Measurements from ENCODE around the gene CHCHD6. TPM values are rescaled to one million over a fixed set of nuclear protein-coding genes. Genes with fewer than 3 reads are reported as not detected.

CHCHD6 gene
- total RNA-seq, 2 experiments from 2014 or later, result 16.6 to 21.2 TPM

DNA sequence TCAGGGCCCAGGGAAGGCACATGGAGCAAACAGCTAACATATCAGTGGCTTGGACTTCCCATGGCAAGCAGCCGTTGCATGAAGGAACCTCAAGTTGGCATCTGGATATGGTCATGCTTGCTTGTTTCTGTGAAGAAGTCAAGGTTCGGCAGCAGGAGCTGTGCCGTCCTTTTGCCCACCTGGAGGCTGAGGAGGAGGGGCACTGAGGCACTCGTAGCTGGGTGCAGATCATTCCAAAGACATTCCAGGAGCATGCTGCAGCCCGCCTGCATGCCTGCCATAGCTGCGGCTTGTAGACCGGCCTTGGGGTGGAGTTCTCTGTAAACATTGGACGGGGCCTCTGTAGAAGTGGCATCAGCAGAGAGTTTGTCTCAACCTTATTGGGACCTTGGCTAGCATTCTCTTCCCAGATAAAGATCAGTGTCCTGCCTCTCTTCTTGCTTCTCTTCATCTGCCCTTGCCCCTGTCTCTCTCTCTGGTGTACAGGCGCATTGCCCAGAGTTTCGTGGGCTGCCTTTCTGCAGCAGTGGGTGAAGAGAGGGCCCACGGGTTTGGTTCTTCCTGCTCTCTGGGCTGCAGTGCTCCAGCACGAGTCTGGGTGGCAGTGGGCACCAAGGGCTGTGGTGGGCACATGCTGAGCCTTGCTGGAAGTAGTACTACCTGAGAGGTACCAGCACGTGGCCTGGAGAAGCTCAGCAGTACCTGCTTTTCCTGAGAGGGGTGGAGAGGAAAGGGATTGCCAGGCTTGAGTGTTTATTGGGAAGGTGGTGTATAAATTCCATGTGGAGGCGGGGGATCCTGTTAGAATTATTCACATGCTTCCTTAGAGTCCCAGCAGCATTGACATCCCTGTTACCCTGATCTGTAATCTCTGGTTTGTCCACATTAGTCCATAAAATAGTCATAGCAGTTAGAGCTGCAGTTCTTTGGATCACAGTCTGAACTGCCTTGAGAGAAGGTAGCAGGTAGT lies 49.4 kb downstream of the CHCHD6 start:
- H3K4me1 Mint-ChIP-seq (ENCODE audit: low read depth), result peaks cover 6% of the 10 kb centered on the region
- H3K27ac Mint-ChIP-seq, result no peak overlapping the region
- no peak for ATAC-seq
- TF ChIP-seq, protein P1, sequence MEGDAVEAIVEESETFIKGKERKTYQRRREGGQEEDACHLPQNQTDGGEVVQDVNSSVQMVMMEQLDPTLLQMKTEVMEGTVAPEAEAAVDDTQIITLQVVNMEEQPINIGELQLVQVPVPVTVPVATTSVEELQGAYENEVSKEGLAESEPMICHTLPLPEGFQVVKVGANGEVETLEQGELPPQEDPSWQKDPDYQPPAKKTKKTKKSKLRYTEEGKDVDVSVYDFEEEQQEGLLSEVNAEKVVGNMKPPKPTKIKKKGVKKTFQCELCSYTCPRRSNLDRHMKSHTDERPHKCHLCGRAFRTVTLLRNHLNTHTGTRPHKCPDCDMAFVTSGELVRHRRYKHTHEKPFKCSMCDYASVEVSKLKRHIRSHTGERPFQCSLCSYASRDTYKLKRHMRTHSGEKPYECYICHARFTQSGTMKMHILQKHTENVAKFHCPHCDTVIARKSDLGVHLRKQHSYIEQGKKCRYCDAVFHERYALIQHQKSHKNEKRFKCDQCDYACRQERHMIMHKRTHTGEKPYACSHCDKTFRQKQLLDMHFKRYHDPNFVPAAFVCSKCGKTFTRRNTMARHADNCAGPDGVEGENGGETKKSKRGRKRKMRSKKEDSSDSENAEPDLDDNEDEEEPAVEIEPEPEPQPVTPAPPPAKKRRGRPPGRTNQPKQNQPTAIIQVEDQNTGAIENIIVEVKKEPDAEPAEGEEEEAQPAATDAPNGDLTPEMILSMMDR (IDR thresholded peaks at IDR 0.05), result no peak
- CTCF ChIA-PET, result interaction anchor here (0.7 to 2.2 kb wide), 3 partner anchors 11 to 140 kb away, joined by 3 to 7 read pairs (median 3); no protein-coding TSS in a partner anchor
- no peak for DNase-seq
- H3K27me3 Mint-ChIP-seq, result no peaks in the 10 kb centered on the region
- H3K4me3 Mint-ChIP-seq, result no peak overlapping the region
- intact Hi-C loops (cut with micrococcal nuclease), result no loop called here
- no peaks in the 10 kb centered on the region for H3K36me3 Mint-ChIP-seq (ENCODE audit: low read depth)
- POLR2A ChIA-PET, result no interaction called here
- no peaks in the 10 kb centered on the region for H3K9me3 Mint-ChIP-seq

DNA sequence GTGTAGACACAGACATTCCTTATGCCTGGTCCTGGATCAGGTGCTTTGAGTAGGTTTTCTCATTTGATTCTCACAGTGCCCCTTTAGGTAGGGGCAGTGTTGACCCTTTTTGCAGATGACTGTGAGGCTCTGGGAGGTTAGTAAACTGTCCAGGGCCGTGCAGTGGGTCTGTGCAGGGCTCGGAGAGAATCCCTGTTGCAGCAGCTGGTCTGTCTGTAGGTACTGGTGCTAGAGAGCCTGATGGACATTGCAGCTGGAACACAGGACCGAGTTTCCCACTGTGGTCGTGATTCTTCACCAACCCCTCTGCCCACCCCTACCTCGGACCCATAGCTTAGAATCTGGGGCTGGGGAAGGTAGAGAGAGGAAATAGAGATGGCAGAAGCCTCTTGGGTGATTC lies 51.8 kb downstream of the CHCHD6 start:
- ChIA-PET CTCF (no interaction called here), POLR2A (no interaction called here)
- H3K27ac Mint-ChIP-seq, result no peak overlapping the region
- no peaks in the 10 kb centered on the region for H3K27me3 Mint-ChIP-seq
- H3K36me3 Mint-ChIP-seq (ENCODE audit: low read depth), result peaks cover 9% of the 10 kb centered on the region
- ATAC-seq (no peak), DNase-seq (no peak)
- no peak overlapping the region for H3K4me3 Mint-ChIP-seq
- no peaks in the 10 kb centered on the region for H3K9me3 Mint-ChIP-seq
- intact Hi-C loops (cut with micrococcal nuclease), result no loop called here
- TF ChIP-seq, protein P1 (IDR thresholded peaks at IDR 0.05), result no peak
- no peaks in the 10 kb centered on the region for H3K4me1 Mint-ChIP-seq (ENCODE audit: low read depth)

DNA sequence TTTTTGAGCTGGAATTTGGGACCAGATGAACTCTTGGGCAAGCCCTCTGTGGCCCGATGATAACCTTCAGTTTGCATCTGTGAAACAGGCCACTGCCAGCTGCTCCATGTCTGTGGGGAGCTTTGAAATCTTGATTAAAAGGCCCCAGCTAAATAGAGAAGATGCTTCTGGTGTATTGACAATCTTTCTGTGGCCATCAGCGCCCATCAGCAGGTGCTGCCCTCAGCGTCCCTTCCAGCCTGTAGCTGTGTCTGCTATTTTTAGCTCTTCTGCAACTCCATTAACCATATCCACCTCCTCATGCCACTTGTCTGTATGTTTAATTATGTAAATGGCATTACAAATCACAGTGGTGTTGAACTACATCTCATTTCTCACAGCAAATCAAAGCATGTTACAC lies 54.0 kb downstream of the CHCHD6 start:
- Mint-ChIP-seq H3K27ac (no peak overlapping the region), H3K9me3 (no peaks in the 10 kb centered on the region), H3K4me3 (no peak overlapping the region), H3K36me3 (ENCODE audit: low read depth) (peaks cover 11% of the 10 kb centered on the region), H3K27me3 (no peaks in the 10 kb centered on the region), H3K4me1 (ENCODE audit: low read depth) (no peaks in the 10 kb centered on the region)
- TF ChIP-seq, protein P1 (IDR thresholded peaks at IDR 0.05), result no peak
- POLR2A ChIA-PET, result no interaction called here
- no peak for DNase-seq
- ATAC-seq, result no peak
- CTCF ChIA-PET, result no interaction called here
- intact Hi-C loops (cut with micrococcal nuclease), result no loop called here

DNA sequence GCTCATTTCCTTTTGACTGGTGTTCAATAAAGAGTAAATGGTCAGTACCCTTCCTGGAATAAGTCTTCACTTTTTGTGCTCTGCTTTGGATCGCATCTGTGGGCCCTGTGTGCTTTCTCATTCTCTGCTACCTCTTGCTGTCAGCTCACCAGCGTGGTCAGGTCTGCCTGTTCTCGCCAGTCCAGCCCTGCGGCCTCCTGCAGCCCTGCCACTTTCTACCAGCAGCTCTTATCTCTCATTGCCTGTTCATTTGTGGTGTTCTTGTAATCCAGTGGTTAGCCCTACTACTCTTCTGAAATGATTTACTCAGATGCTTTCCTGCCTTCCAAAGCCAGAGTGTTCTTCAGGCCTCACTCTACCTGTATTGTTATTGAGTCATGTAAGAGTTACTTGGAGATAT lies 54.8 kb downstream of the CHCHD6 start:
- ChIA-PET POLR2A (no interaction called here), CTCF (no interaction called here)
- Mint-ChIP-seq H3K9me3 (no peaks in the 10 kb centered on the region), H3K4me1 (ENCODE audit: low read depth) (no peaks in the 10 kb centered on the region), H3K27me3 (no peaks in the 10 kb centered on the region), H3K36me3 (ENCODE audit: low read depth) (peaks cover 11% of the 10 kb centered on the region), H3K27ac (no peak overlapping the region), H3K4me3 (no peak overlapping the region)
- TF ChIP-seq, protein P1 (IDR thresholded peaks at IDR 0.05), result no peak
- DNase-seq (no peak), ATAC-seq (no peak)
- intact Hi-C loops (cut with micrococcal nuclease), result no loop called here

DNA sequence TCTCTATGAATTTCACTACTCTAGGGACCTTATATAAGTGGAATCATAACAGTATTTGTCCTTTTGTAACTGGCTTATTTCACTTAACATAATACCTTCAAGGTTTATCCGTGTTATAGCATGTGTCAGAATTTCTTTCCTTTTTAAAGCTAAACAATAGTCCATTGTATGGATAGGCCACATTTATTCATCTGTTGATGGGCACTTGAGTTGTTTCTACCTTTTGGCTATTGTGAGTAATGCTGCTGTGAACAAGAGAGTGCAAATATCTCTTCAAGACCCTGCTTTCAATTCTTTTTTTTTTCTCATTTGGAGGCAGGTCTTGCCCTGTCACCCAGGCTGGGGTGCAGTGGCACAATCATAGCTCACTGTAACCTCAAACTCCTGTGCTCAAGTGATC lies 56.5 kb downstream of the CHCHD6 start:
- H3K4me3 Mint-ChIP-seq, result no peak overlapping the region
- H3K27me3 Mint-ChIP-seq, result no peaks in the 10 kb centered on the region
- DNase-seq, result no peak
- ATAC-seq, result no peak
- TF ChIP-seq, protein P1 (IDR thresholded peaks at IDR 0.05), result no peak
- H3K27ac Mint-ChIP-seq, result no peak overlapping the region
- H3K4me1 Mint-ChIP-seq (ENCODE audit: low read depth), result no peaks in the 10 kb centered on the region
- H3K36me3 Mint-ChIP-seq (ENCODE audit: low read depth), result peaks cover 20% of the 10 kb centered on the region
- H3K9me3 Mint-ChIP-seq, result no peaks in the 10 kb centered on the region
- ChIA-PET POLR2A (no interaction called here), CTCF (no interaction called here)
- intact Hi-C loops (cut with micrococcal nuclease), result no loop called here

Measured in activated CD8-positive, alpha-beta T cell treated with anti-CD3 and anti-CD28 coated beads for 36 hours (primary cell).